H9 (cell line): ENCODE results near the gene NRXN3. TPM values are rescaled to one million over a fixed set of nuclear protein-coding genes. Genes with fewer than 3 reads are reported as not detected.

Source experiments
- DNase-seq: peaks from one replicate; pipeline ENCODE4 v3.0.0-alpha.2; 2017
- H2AFZ ChIP-seq: one replicate; pipeline ENCODE4 v1.6.1; 2013; ENCODE audit warnings: mild to moderate bottlenecking, low read length, control low read depth, moderate library complexity
- H2AK5ac ChIP-seq: 2 replicates; pipeline ENCODE4 v1.6.1; 2013; ENCODE audit warnings: low read length, control low read depth, mixed read lengths; ENCODE audit not compliant: insufficient read length
- H2BK120ac ChIP-seq: one replicate; pipeline ENCODE4 v1.6.1; 2013; ENCODE audit warnings: low read depth, mild to moderate bottlenecking, low read length, control low read depth, inconsistent platforms; ENCODE audit not compliant: poor library complexity, severe bottlenecking
- H2BK12ac ChIP-seq: 2 replicates; pipeline ENCODE4 v1.6.1; 2013; ENCODE audit warnings: low read length, control low read depth, mixed read lengths, low read depth; ENCODE audit not compliant: insufficient read length
- H2BK15ac ChIP-seq: 2 replicates; pipeline ENCODE4 v1.6.1; 2013; ENCODE audit warnings: low read depth, low read length, control low read depth
- H2BK20ac ChIP-seq: one replicate; pipeline ENCODE4 v1.6.1; 2013; ENCODE audit warnings: low read depth, mild to moderate bottlenecking, low read length, control low read depth, inconsistent platforms; ENCODE audit not compliant: poor library complexity, severe bottlenecking
- H2BK5ac ChIP-seq: 2 replicates; pipeline ENCODE4 v1.6.1; 2013; ENCODE audit warnings: low read length, control low read depth, mixed read lengths; ENCODE audit not compliant: insufficient read length
- H3K14ac ChIP-seq: 2 replicates; pipeline ENCODE4 v1.6.1; 2013; ENCODE audit warnings: low read length, control low read depth; ENCODE audit not compliant: insufficient read depth
- H3K18ac ChIP-seq: 2 replicates; pipeline ENCODE4 v1.6.1; 2013; ENCODE audit warnings: low read depth, mild to moderate bottlenecking, mixed read lengths, low read length, control low read depth; ENCODE audit not compliant: insufficient read length
- H3K23ac ChIP-seq: 2 replicates; pipeline ENCODE4 v1.6.1; 2013; ENCODE audit warnings: low read length, control low read depth, mixed read lengths, low read depth; ENCODE audit not compliant: insufficient read length
- H3K23me2 ChIP-seq: 2 replicates; pipeline ENCODE4 v1.6.1; 2013; ENCODE audit warnings: low read depth, mild to moderate bottlenecking, mixed read lengths, low read length, control low read depth; ENCODE audit not compliant: insufficient read length, poor library complexity, severe bottlenecking
- H3K27ac ChIP-seq: 2 replicates; pipeline ENCODE4 v1.5.1; 2013; ENCODE audit warnings: low read length, control low read depth, mixed read lengths, low read depth; ENCODE audit not compliant: insufficient read length
- H3K27me3 ChIP-seq: 2 replicates; pipeline ENCODE4 v1.6.1; 2013; ENCODE audit warnings: low read length, control low read depth, inconsistent platforms; ENCODE audit not compliant: insufficient read depth
- H3K4ac ChIP-seq: 2 replicates; pipeline ENCODE4 v1.6.1; 2013; ENCODE audit warnings: low read depth, mild to moderate bottlenecking, control low read depth, inconsistent platforms, low read length, moderate library complexity
- H3K4me1 ChIP-seq: 2 replicates; pipeline ENCODE4 v1.6.1; 2013; ENCODE audit warnings: low read length, control low read depth, inconsistent platforms; ENCODE audit not compliant: insufficient read depth
- H3K4me2 ChIP-seq: 2 replicates; pipeline ENCODE4 v1.6.1; 2013; ENCODE audit warnings: low read length, control low read depth, mixed read lengths; ENCODE audit not compliant: insufficient read length, insufficient read depth
- H3K56ac ChIP-seq: 2 replicates; pipeline ENCODE4 v1.6.1; 2013; ENCODE audit warnings: low read depth, mild to moderate bottlenecking, mixed read lengths, low read length, control low read depth; ENCODE audit not compliant: insufficient read length
- H3K79me1 ChIP-seq: 2 replicates; pipeline ENCODE4 v1.6.1; 2013; ENCODE audit warnings: low read depth, mild to moderate bottlenecking, moderate library complexity, low read length, control low read depth, inconsistent platforms; ENCODE audit not compliant: insufficient read depth, poor library complexity, severe bottlenecking
- H3K79me2 ChIP-seq: 2 replicates; pipeline ENCODE4 v1.6.1; 2013; ENCODE audit warnings: low read length, control low read depth, inconsistent platforms; ENCODE audit not compliant: insufficient read depth
- H3K9ac ChIP-seq: 2 replicates; pipeline ENCODE4 v1.6.1; 2013; ENCODE audit warnings: low read length, control low read depth, mixed read lengths; ENCODE audit not compliant: insufficient read length; ENCODE audit errors: extremely low read depth
- H3K9me3 ChIP-seq: one replicate; pipeline ENCODE4 v1.6.1; 2013; ENCODE audit warnings: low read depth, low read length, inconsistent platforms; ENCODE audit not compliant: control insufficient read depth
- H3T11ph ChIP-seq: one replicate; pipeline ENCODE4 v1.6.1; 2013; ENCODE audit warnings: mild to moderate bottlenecking, low read length, control low read depth, inconsistent platforms
- H4K20me1 ChIP-seq: one replicate; pipeline ENCODE4 v1.6.1; 2013; ENCODE audit not compliant: control insufficient read depth, insufficient read length, insufficient read depth
- H4K5ac ChIP-seq: 2 replicates; pipeline ENCODE4 v1.6.1; 2013; ENCODE audit warnings: low read depth, mild to moderate bottlenecking, mixed read lengths, low read length, control low read depth; ENCODE audit not compliant: insufficient read length
- H4K8ac ChIP-seq: replicated peaks from 2 replicates; pipeline ENCODE4 v1.6.1; 2013; ENCODE audit warnings: low read length, control low read depth, mixed read lengths, low read depth; ENCODE audit not compliant: insufficient read length
- H4K91ac ChIP-seq: 2 replicates; pipeline ENCODE4 v1.6.1; 2013; ENCODE audit warnings: low read depth, mild to moderate bottlenecking, moderate library complexity, mixed read lengths, low read length, control low read depth; ENCODE audit not compliant: insufficient read length
- H3K27ac Mint-ChIP-seq, 3 experiments: 2 replicates in 2 of 3; 3 replicates in 1 of 3; pipeline ENCODE4 v1.8.0; 2020 to 2021; ENCODE audit warnings: mixed read lengths in 3 of 3, mild to moderate bottlenecking in 1 of 3, moderate library complexity in 1 of 3
- H3K27me3 Mint-ChIP-seq: 2 replicates; pipeline ENCODE4 v1.8.0; 2021; ENCODE audit warnings: low read depth, mild to moderate bottlenecking, moderate library complexity, mixed read lengths
- H3K36me3 Mint-ChIP-seq, 3 experiments: 2 replicates in 2 of 3; 3 replicates in 1 of 3; pipeline ENCODE4 v1.8.0; 2020 to 2021; ENCODE audit warnings: low read depth in 3 of 3, mixed read lengths in 3 of 3; ENCODE audit not compliant: insufficient read depth in 1 of 3
- H3K4me1 Mint-ChIP-seq, 2 experiments: 2 replicates each; pipeline ENCODE4 v1.8.0; 2020; ENCODE audit warnings: mixed read lengths in 2 of 2
- H3K4me3 Mint-ChIP-seq, 2 experiments: 2 replicates in 1 of 2; 3 replicates in 1 of 2; pipeline ENCODE4 v1.8.0; 2020 to 2021; ENCODE audit warnings: mild to moderate bottlenecking in 2 of 2, mixed read lengths in 2 of 2, moderate library complexity in 1 of 2
- H3K9me3 Mint-ChIP-seq, 2 experiments: 2 replicates in 1 of 2; 3 replicates in 1 of 2; pipeline ENCODE4 v1.8.0; 2020; ENCODE audit warnings: mild to moderate bottlenecking in 2 of 2, mixed read lengths in 2 of 2, moderate library complexity in 1 of 2
- WGBS: extraction: QIAGEN DNeasy Blood & Tissue Kit; methylation state at CpG from one replicate; pipeline ENCODE4 v1.1.7; 2013; ENCODE audit warnings: missing lambda C conversion rate, low lambda C conversion rate, mixed read lengths; ENCODE audit not compliant: insufficient read length; ENCODE audit errors: extremely low coverage; 5-methylcytosine and 5-hydroxymethylcytosine counted together
- total RNA-seq: library from RNA; stranded (reverse); gene quantifications from 2 replicates; pipeline ENCODE4 v1.2.1, GENCODE V29; 2021
- TF ChIP-seq, protein P1 (sequence below): fragments of 200-600 bp; sonication (generic); conservative IDR thresholded peaks from 3 replicates; pipeline ENCODE4 v1.8.0; 2021; ENCODE audit warnings: antibody characterized with exemption, mild to moderate bottlenecking

The NRXN3 gene
- total RNA-seq, 1 experiment from 2014 or later, result 1.8 TPM

DNA sequence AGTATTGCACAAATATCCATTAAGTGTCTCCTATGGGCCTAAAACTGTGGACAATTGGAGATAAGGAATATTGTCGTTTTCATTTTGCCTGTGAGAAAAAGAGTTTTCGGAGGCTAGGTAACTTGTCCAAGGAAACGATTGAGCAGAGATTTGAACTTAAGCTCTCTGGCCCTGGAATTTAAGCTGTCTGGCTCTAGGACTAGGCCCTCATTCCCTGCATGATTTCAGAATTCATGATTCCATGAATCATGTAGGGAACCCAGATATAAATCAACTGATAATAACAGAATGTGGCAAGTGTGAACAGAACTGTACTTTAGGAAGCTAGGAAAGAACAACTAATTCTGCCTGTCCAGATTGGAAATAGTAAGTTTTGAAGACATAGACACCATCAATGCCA, 1100.2 kb downstream of the NRXN3 start:
- Histone ChIP-seq H2AK5ac (no peak overlapping the region), H2BK120ac (no peak overlapping the region), H4K91ac (no peak overlapping the region), H4K5ac (no peak overlapping the region), H3K23ac (no peak overlapping the region), H2AFZ (no peak overlapping the region), H3K79me2 (no peaks in the 10 kb centered on the region), H3K4ac (no peak overlapping the region), H3K4me2 (no peak overlapping the region), H2BK20ac (no peak overlapping the region), H3K14ac (no peak overlapping the region), H3K56ac (no peak overlapping the region), H2BK15ac (no peak overlapping the region), H3K23me2 (no peaks in the 10 kb centered on the region), H3T11ph (no peak overlapping the region), H3K4me1 (no peaks in the 10 kb centered on the region), H3K9ac (no peak overlapping the region), H2BK12ac (no peak overlapping the region), H4K20me1 (no peaks in the 10 kb centered on the region), H2BK5ac (no peak overlapping the region), H3K27me3 (no peaks in the 10 kb centered on the region), H3K27ac (no peak overlapping the region), H4K8ac (no peak overlapping the region), H3K79me1 (no peaks in the 10 kb centered on the region), H3K18ac (no peak overlapping the region), H3K9me3 (no peaks in the 10 kb centered on the region)
- Mint-ChIP-seq H3K27me3 (peaks cover 2% of the 10 kb centered on the region), H3K4me1 (peaks cover 3 to 4% of the 10 kb centered on the region in 2 experiments; a peak in 3 of 4 replicates), H3K4me3 (no peak overlapping the region), H3K9me3 (no peaks in the 10 kb centered on the region), H3K36me3 (no peaks in the 10 kb centered on the region; a peak in 1 of 7 replicates), H3K27ac (no peak overlapping the region)
- DNase-seq, result no peak
- TF ChIP-seq, protein P1, sequence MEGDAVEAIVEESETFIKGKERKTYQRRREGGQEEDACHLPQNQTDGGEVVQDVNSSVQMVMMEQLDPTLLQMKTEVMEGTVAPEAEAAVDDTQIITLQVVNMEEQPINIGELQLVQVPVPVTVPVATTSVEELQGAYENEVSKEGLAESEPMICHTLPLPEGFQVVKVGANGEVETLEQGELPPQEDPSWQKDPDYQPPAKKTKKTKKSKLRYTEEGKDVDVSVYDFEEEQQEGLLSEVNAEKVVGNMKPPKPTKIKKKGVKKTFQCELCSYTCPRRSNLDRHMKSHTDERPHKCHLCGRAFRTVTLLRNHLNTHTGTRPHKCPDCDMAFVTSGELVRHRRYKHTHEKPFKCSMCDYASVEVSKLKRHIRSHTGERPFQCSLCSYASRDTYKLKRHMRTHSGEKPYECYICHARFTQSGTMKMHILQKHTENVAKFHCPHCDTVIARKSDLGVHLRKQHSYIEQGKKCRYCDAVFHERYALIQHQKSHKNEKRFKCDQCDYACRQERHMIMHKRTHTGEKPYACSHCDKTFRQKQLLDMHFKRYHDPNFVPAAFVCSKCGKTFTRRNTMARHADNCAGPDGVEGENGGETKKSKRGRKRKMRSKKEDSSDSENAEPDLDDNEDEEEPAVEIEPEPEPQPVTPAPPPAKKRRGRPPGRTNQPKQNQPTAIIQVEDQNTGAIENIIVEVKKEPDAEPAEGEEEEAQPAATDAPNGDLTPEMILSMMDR, result no peak
- no CpG with 5 or more reads among the region's 3 CpGs for WGBS
